Type B pancreatic cell (in vitro differentiated cells): ENCODE measurements around the gene CCDC149. TPM values are rescaled to one million over a fixed set of nuclear protein-coding genes. Genes with fewer than 3 reads are reported as not detected.

Experiments used
- DNase-seq: peaks from one replicate; pipeline ENCODE4 v3.0.0; 2021; ENCODE audit warnings: mixed read lengths; ENCODE audit not compliant: unreplicated experiment; ENCODE audit errors: extremely low spot score
- H3K27ac Mint-ChIP-seq: 2 replicates; pipeline ENCODE4 v1.8.0; 2021; ENCODE audit warnings: mild to moderate bottlenecking, mixed read lengths
- H3K27me3 Mint-ChIP-seq: 2 replicates; pipeline ENCODE4 v1.8.0; 2021; ENCODE audit warnings: mixed read lengths
- H3K36me3 Mint-ChIP-seq: 2 replicates; pipeline ENCODE4 v1.8.0; 2021; ENCODE audit warnings: mixed read lengths
- H3K4me1 Mint-ChIP-seq: one replicate; pipeline ENCODE4 v1.8.0; 2021; ENCODE audit warnings: mixed read lengths; ENCODE audit not compliant: unreplicated experiment
- H3K4me3 Mint-ChIP-seq: 2 replicates; pipeline ENCODE4 v1.8.0; 2021; ENCODE audit warnings: mild to moderate bottlenecking, mixed read lengths
- H3K9me3 Mint-ChIP-seq: 2 replicates; pipeline ENCODE4 v1.8.0; 2021; ENCODE audit warnings: mixed read lengths
- total RNA-seq: library from RNA; stranded (reverse); gene quantifications from 2 replicates; pipeline ENCODE4 v1.2.1, GENCODE V29; 2021; ENCODE audit warnings: low replicate concordance
- TF ChIP-seq, protein P1 (sequence below): fragments of 200-600 bp; sonication (generic); conservative IDR thresholded peaks from 2 replicates; pipeline ENCODE4 v1.5.0; 2021; ENCODE audit warnings: antibody characterized with exemption, mild to moderate bottlenecking

Gene CCDC149
- total RNA-seq, 1 donor from 2014 or later = 8.8 TPM

DNA sequence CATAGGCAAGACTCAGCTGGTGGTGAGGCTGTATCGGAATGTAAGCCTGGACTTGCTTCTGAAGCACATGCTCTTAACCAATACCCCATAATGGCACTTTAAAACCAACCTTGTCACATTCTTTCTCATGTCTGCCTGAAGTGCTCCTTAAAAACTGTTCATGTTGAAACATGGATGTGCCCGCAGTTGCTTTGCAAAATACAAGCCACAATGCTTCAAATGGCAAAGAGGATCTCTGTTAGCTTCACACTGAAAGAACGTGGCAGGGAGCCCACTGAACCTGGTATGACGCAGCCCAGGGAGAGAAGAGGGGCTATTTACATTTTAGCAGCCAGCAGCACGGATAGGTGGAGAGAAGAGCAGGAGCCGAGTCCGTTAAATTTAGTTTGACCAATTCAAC lies 88.1 kb downstream of the CCDC149 start:
- TF ChIP-seq, protein P1, sequence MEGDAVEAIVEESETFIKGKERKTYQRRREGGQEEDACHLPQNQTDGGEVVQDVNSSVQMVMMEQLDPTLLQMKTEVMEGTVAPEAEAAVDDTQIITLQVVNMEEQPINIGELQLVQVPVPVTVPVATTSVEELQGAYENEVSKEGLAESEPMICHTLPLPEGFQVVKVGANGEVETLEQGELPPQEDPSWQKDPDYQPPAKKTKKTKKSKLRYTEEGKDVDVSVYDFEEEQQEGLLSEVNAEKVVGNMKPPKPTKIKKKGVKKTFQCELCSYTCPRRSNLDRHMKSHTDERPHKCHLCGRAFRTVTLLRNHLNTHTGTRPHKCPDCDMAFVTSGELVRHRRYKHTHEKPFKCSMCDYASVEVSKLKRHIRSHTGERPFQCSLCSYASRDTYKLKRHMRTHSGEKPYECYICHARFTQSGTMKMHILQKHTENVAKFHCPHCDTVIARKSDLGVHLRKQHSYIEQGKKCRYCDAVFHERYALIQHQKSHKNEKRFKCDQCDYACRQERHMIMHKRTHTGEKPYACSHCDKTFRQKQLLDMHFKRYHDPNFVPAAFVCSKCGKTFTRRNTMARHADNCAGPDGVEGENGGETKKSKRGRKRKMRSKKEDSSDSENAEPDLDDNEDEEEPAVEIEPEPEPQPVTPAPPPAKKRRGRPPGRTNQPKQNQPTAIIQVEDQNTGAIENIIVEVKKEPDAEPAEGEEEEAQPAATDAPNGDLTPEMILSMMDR = no peak
- H3K27ac Mint-ChIP-seq = no peak overlapping the region
- H3K27me3 Mint-ChIP-seq = peaks cover 3% of the 10 kb centered on the region
- no peak overlapping the region for H3K4me3 Mint-ChIP-seq
- H3K4me1 Mint-ChIP-seq = peaks cover 9% of the 10 kb centered on the region
- H3K9me3 Mint-ChIP-seq = peaks cover 4% of the 10 kb centered on the region
- DNase-seq = no peak
- peaks cover 10% of the 10 kb centered on the region for H3K36me3 Mint-ChIP-seq

DNA sequence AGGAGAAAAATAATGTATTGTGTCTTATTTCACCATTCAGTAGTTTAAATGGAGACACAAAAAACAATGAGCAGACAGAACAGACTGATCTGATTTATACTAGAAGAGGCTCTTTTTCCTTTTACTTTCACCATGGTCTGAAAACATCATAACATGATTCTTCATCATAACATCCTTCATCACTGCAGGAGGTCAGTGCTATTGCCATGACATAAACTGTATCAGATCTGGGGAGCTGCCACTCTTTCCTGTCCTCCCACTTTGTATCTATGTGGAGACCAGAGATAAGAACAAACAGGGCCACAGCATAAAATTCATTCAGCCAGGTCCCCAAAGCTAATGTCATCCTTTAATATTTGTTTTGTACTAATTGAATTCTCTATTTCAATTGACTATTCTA lies 92.3 kb downstream of the CCDC149 start:
- TF ChIP-seq, protein P1 = no peak
- H3K27ac Mint-ChIP-seq = no peak overlapping the region
- no peak for DNase-seq
- H3K36me3 Mint-ChIP-seq = peaks cover 15% of the 10 kb centered on the region
- no peak overlapping the region for H3K4me3 Mint-ChIP-seq
- no peaks in the 10 kb centered on the region for H3K27me3 Mint-ChIP-seq
- H3K4me1 Mint-ChIP-seq = peaks cover 9% of the 10 kb centered on the region
- H3K9me3 Mint-ChIP-seq = no peaks in the 10 kb centered on the region

DNA sequence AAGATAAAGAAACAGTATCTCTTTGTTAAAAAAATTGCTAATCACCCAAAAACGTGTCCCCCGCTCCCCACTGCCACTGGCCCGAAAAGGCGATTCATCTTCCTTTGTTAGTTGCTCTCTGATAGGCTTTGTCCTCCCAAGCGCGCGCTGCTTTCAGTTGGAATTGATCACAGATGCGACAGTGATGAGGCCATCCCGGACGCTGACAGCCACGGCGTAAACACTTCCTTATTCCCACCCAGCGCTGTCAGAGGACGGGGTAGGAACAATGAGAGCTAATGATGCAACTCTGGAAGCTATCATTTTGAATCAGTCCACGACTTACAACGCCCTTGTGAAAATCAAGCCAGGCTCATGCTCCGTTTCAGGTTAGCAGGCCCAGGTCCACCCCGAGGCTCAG lies 96.0 kb downstream of the CCDC149 start:
- H3K4me1 Mint-ChIP-seq = peaks cover 4% of the 10 kb centered on the region
- peaks cover 24% of the 10 kb centered on the region for H3K36me3 Mint-ChIP-seq
- no peak overlapping the region for H3K27ac Mint-ChIP-seq
- TF ChIP-seq, protein P1 = no peak
- no peak for DNase-seq
- H3K27me3 Mint-ChIP-seq = no peaks in the 10 kb centered on the region
- H3K4me3 Mint-ChIP-seq = no peak overlapping the region
- peaks cover 9% of the 10 kb centered on the region for H3K9me3 Mint-ChIP-seq

DNA sequence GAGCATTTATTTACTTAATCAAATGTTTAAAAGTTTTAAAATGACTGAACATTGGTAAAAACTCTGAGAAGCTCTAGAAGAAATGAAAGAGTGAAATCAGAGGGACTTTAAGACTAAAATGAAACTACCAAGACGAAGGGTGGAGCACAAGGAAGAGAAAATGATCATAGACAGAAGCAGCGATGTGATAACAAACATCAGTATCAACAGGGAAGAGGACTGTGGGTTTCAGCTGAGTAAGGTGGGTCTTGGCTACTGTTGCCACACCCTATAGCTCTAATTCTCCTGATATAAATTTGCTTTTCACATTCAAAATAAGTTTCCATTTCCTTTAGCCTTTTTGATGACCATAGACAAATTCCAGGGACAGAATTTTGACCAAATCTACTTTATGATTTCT lies 99.1 kb downstream of the CCDC149 start:
- TF ChIP-seq, protein P1 = no peak
- Mint-ChIP-seq H3K9me3 (peaks cover 9% of the 10 kb centered on the region), H3K27ac (no peak overlapping the region), H3K36me3 (peaks cover 21% of the 10 kb centered on the region), H3K4me3 (no peak overlapping the region), H3K4me1 (no peaks in the 10 kb centered on the region), H3K27me3 (no peaks in the 10 kb centered on the region)
- no peak for DNase-seq

DNA sequence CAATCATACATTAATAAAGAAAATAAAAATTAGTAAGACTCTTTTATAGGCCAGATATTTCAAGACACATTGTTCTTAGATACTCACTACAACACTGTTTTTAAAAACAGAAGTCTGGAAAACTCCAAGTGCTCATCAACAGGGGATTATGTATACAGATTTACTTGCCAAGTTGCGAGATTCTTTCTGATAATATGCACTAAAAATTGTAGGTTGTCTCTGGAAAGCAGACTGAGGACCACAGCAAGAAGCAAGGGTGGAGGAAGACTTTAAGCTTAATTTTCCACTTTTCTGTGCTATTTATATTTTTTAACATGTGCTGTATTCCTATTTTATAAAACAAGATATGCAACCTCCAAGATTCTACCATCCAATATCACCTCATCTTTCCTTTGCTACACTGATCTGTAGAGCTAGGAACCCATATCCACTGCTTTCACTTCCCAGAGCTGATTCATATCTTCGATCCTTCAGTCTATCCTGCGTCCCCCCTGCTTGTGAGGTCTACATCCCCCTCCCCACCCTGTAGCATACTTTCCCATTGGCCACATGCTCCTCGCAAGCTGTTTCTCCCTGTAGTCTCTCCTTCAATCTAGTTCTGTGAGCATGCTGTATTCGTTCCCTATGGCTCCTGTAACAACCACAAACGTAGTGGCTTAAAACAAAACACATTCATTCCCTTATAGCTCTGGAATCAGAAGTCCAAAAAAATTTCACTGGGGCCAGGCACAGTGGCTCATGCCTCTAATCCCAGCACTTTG lies 101.8 kb downstream of the CCDC149 start:
- Mint-ChIP-seq H3K36me3 (peaks cover 13% of the 10 kb centered on the region), H3K27ac (no peak overlapping the region), H3K4me1 (peaks cover 5% of the 10 kb centered on the region), H3K9me3 (peaks cover 9% of the 10 kb centered on the region), H3K27me3 (no peaks in the 10 kb centered on the region), H3K4me3 (no peak overlapping the region)
- TF ChIP-seq, protein P1 = no peak
- no peak for DNase-seq
